UCSD-AML1 (cell line): ENCODE data around the gene FGF16.
A peak's percentile ranks its signal among the peaks of the same experiment; 100 is the strongest.
"Not testable (repeated sequence)": the region's sequence is repeated elsewhere in the genome, so short reads cannot be mapped to it uniquely, and the experiment has no call there.

Source experiments
- DNase-seq: peaks from one replicate; lab custom pipeline; 2025; ENCODE audit not compliant: unreplicated experiment; lab: John Stamatoyannopoulos, UW

FGF16 gene

DNA sequence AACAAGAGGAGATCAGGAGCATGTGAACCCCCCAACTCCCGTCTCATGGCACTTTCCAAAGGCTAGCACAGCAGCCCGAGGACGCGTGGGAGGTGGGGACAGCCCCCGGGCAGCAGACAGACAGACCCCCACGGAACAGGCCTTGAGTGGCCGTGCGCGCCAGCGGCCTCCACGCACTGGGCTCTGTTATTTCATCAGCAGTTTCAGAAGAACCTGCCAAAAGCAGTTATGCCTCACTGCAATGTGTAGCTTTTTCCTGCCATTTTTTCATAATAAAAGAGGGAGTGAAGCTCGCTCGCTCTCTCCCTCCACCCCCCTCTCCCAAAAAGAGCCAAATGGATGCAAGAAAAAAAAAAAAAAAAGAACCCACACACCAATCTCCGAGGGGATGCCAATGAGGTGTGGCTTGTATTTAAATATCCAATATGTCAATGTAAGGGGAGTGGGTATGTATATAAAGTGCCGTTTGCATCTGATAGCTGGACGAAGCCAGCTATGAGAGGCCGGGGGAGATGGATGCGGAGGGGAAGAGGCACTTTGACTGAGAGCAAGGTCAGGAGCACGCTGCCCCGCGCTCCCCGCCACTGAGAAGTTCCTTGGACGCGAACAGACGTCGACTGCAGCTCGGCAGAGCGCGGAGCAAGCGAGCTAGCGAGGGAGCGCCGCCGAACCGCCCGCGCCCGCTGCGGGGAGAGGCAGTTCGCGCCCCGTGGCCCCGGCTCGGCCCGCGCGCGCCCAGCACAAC lies at the start of gene FGF16:
Gene FGF16, plus strand, starts transcription at position 482 of the 745 bp plus-strand sequence. CDS start 286 bp downstream, outside the sequence.
- DNase-seq = no peak

- no peak for DNase-seq
Measured at GRCh38 chrX:77398330-77398954, 48.7 kb upstream of the FGF16 start.

GRCh38 chrX:77404419-77404818 lies 42.8 kb upstream of the FGF16 start:
- DNase-seq = no peak

GRCh38 chrX:77407821-77408220 lies 39.4 kb upstream of the FGF16 start:
- not testable (repeated sequence) for DNase-seq

GRCh38 chrX:77412631-77413030 lies 34.6 kb upstream of the FGF16 start:
- no peak for DNase-seq

GRCh38 chrX:77415161-77415560 lies 32.0 kb upstream of the FGF16 start:
- no peak for DNase-seq

GRCh38 chrX:77415882-77416281 lies 31.3 kb upstream of the FGF16 start:
- DNase-seq = no peak

DNA sequence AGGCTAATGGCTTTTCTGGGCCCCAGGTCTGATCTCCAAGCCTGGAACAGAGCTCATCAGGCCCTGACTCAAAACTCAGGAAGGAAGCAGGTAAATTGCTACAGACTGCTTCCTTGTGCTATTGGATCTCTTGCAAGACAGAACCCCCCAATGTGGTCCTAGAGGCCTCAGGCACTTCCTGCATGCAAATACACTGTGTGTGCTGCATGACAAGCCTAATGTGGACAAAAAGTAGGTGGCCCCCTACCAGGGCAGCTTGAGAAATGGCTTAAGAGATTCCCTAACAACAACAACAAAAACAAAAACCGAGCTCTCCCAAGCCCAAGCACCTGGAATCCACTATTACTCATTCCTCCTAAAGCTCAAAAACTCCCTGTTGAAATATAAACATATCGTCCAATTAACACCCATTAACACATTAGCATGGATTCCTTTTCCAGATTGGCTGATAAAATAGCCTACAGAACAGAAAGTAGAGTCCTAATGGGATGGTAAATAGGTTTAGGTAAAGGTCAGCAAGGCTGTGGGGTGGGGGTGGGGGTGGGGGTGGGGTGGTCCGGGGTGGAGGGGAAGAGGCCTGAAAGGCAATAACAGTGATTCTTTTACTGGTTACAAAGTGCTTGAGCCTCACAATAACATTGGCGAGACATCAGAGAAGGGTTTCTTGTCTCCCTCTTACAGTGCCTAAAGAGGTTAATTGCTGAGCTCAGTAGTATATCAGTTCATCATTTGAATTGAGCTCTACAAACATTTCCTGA lies 24.1 kb upstream of the FGF16 start:
- DNase-seq = no peak

DNA sequence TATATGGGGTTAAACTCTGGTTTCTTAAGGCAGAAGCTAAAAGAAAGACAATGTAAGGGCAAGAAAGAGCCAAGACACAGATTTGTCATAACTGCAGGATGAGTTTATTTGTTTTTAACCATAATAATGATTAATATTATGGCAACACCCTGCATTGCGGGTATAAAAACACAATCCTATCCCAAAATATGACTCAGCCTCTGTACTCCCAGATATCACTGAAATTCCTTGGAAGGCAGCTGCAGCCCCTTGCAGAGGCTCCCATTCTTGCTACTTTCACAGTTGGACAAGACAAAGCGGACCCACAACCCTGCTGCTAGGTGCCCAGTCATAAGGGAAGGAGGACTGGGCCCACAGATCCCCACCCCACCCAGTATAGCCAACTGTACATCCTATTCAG lies 20.4 kb upstream of the FGF16 start:
- no peak for DNase-seq

- DNase-seq = no peak
Measured at GRCh38 chrX:77427611-77428010, 19.6 kb upstream of the FGF16 start.

DNA sequence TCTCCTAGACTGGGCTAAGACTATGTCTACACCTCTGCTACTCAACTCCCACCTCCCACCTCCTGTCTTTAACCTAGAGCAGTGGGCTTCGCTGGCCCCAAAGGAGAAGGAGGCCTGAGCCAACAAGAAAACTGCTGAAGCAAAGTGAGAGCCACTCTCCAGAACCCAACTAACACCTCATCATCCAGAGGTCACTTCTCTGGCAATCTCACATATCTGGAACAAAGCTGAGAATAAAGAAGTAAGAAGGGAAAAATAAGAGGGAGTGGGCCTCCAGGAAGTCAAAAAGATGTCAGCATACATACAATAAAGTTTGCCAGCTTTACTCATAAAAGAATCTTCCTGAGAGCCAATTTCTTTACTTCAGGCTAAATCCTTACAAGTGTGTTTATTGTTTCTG lies 18.6 kb upstream of the FGF16 start:
- DNase-seq = no peak

DNA sequence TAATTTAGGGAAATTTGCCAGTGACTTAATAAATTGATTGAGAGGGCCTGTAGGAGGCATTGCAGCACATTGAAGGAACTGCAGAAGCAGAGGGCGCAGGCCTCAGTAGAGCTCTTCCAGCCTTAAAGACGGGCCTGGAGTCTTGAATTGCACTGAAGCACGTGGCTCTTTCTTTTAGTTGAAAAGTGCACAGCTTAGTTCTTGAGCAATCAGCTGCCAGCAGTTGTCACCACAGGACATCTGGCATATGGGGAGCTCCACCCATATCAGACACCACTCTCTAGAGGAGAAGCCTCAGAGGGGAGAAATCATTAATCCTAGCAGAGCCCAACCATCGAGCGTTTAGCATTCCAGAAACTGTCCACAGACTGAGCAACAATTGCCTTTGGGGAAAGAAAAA lies 16.0 kb upstream of the FGF16 start:
- no peak for DNase-seq

DNA sequence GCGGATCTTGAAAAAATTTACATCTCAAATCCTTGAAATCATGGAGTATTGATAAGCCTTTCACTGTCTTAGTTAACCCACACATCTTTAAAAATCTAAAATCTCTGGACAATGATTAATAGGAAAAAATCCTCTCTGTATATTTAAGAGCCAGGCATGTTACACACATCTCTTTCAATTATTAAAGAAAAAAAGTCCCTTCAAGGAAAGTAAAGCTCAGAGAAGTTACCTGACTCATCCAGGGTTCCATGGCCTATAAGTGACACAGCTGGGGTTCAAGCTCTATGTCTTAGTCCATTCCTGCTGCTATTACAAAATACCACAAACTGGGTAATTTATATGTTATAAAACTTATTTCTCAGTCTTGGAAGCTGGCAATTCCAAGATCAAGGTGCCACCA lies 14.2 kb upstream of the FGF16 start:
- DNase-seq = no peak

DNA sequence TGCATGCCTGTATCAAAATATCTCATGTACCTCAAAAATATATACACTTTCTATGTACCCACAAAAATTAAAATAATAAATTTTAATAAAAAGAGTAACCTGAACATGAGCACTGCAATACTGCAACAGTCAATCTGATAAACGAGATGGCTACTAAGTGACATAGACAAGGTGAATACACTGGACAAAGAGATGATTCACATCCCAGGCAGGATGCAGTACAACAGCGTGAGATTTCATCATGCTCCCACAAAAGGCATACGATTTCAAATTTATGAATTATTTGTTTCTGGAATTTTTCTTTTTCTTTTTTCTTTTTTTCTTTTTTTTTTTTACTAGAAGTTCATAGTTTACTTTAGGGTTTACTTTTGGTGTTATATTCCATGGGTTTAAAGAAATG lies 12.2 kb upstream of the FGF16 start:
- DNase-seq = no peak

GRCh38 chrX:77436271-77436670 lies 10.9 kb upstream of the FGF16 start:
- DNase-seq = no peak

GRCh38 chrX:77436682-77437081 lies 10.5 kb upstream of the FGF16 start:
- no peak for DNase-seq

GRCh38 chrX:77440330-77440729 lies 6.9 kb upstream of the FGF16 start:
- no peak for DNase-seq

DNA sequence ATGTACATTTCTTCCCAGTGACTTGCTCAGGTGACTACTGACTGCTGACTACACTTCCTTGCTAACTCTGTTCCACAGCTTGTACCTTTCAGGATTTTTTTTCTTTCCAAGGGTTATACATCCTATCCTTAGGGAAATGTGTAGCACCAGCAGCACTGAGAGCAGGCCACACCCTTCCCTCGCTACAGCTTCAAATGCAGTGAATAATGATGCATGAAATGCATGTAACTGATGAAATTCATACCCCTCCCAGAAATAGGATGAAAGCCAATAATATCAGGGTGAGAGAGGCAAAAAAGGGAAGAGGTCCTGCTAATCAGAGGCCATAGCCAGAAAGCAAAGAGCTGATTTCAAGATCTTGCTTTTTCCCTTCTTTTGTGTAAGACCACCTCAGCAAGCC lies 6.2 kb upstream of the FGF16 start:
- no peak for DNase-seq

DNA sequence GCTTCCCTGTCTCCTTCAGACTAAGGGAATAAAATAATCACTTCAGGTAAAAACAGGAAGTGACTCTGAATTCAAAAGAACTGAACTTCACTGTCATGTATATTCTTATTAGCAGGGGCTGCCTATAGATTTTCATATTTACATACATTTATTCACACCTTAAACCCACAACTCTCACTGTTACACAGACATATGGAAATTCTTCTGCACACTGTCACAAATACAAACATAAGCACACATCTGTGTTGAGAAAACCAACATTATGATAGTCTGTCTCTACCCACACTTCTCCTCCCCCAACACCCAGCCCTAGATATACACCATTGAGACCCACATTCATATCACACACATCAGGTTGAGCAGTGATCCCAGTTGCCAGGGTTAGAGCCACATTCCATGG lies 5.7 kb upstream of the FGF16 start:
- DNase-seq = no peak

GRCh38 chrX:77442728-77443127 lies 4.5 kb upstream of the FGF16 start:
- DNase-seq = peak; percentile 15

- no peak for DNase-seq
Measured at GRCh38 chrX:77444075-77444474, 3.1 kb upstream of the FGF16 start.

DNA sequence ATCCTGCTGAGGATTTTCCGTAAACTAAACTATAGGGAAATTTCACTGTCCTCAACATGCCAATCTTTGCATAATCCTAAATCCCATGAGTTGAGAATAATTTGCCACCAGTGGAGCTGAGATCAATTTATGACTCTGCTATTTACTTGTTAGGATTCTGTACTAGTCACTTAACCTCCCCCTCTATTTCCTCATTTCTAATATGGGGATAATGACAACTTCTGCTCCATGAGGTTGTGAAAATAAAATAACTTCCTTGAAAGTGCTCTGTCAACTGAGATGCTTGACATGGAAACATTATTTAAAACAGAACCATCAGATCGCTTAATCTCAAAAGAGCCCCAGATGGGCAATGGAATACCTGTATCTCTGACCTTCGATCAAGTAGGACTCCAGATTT lies 2.6 kb upstream of the FGF16 start:
- no peak for DNase-seq
